Activated T-helper 9 cell treated with anti-CD3 and anti-CD28 coated beads, Interleukin-2, amount 50 U/mL, for 16 hours (primary cell): Measurements from ENCODE around the gene NRXN2.

ENCODE experiments used
- DNase-seq: peaks from one replicate; pipeline ENCODE4 v3.0.0-alpha.2; 2020; ENCODE audit warnings: low read depth

Gene NRXN2

GRCh38 chr11:64588701-64589100 lies 134.3 kb downstream of the NRXN2 start:
- DNase-seq = no peak

- no peak for DNase-seq
These were observed 136.6 kb downstream of the NRXN2 start for GRCh38 chr11:64586366-64586765.

- DNase-seq = no peak
These were observed 137.8 kb downstream of the NRXN2 start for GRCh38 chr11:64585150-64585549.

GRCh38 chr11:64583296-64584262 lies 139.4 kb downstream of the NRXN2 start:
- DNase-seq = no peak

GRCh38 chr11:64582885-64583284 lies 140.1 kb downstream of the NRXN2 start:
- no peak for DNase-seq

- no peak for DNase-seq
These were observed 141.9 kb downstream of the NRXN2 start for GRCh38 chr11:64581057-64581523.

GRCh38 chr11:64580412-64580811 lies 142.6 kb downstream of the NRXN2 start:
- DNase-seq = no peak

GRCh38 chr11:64577202-64577601 lies 145.8 kb downstream of the NRXN2 start:
- DNase-seq = no peak

GRCh38 chr11:64572143-64572542 lies 150.9 kb downstream of the NRXN2 start:
- DNase-seq = no peak

- no peak for DNase-seq
These were observed 151.4 kb downstream of the NRXN2 start for GRCh38 chr11:64571410-64572091.

- no peak for DNase-seq
These were observed 152.0 kb downstream of the NRXN2 start for GRCh38 chr11:64571050-64571409.

- no peak for DNase-seq
These were observed 152.7 kb downstream of the NRXN2 start for GRCh38 chr11:64570341-64570740.

- DNase-seq = no peak
These were observed 153.6 kb downstream of the NRXN2 start for GRCh38 chr11:64569300-64569970.

GRCh38 chr11:64568584-64569140 lies 154.3 kb downstream of the NRXN2 start:
- DNase-seq = no peak

- no peak for DNase-seq
These were observed 154.9 kb downstream of the NRXN2 start for GRCh38 chr11:64568041-64568571.

GRCh38 chr11:64566915-64567891 lies 155.8 kb downstream of the NRXN2 start:
- DNase-seq = no peak

- no peak for DNase-seq
These were observed 156.7 kb downstream of the NRXN2 start for GRCh38 chr11:64566042-64566914.

GRCh38 chr11:64564947-64565889 lies 157.8 kb downstream of the NRXN2 start:
- no peak for DNase-seq

GRCh38 chr11:64564419-64564818 lies 158.6 kb downstream of the NRXN2 start:
- no peak for DNase-seq
